A549 (cell line): ENCODE data around the gene CDYL2.

ENCODE experiments used
- BHLHE40 ChIP-seq: IDR thresholded peaks from 2 replicates; pipeline ENCODE4 v1.6.1; 2012; ENCODE audit warnings: low read depth, low read length, inconsistent platforms
- EP300 ChIP-seq, 2 experiments: fragments of >200 bp; sonication (Bioruptor Twin); formaldehyde crosslinking; IDR thresholded peaks; 2 replicates in 1 of 2; 3 replicates in 1 of 2; pipeline ENCODE4 v1.6.1; 2016 to 2017
- JUN ChIP-seq, 2 experiments: fragments of >200 bp; sonication (Bioruptor Twin); formaldehyde crosslinking; IDR thresholded peaks; 2 replicates in 1 of 2; 3 replicates in 1 of 2; pipeline ENCODE4 v1.6.1; 2016 to 2017
- POLR2A ChIP-seq: IDR thresholded peaks from 2 replicates; pipeline ENCODE4 v1.6.1; 2012; ENCODE audit warnings: mild to moderate bottlenecking, low read length
- POLR2AphosphoS2 ChIP-seq: conservative IDR thresholded peaks from 2 replicates; pipeline ENCODE4 v1.6.1; 2012; ENCODE audit warnings: low read length, improper control_type of control experiment, inconsistent platforms
- RAD21 ChIP-seq, 2 experiments: fragments of >200 bp in 1 of 2; sonication (Bioruptor Twin) in 1 of 2; formaldehyde crosslinking in 1 of 2; IDR thresholded peaks in 1 of 2; conservative IDR thresholded peaks in 1 of 2; 2 replicates in 1 of 2; 3 replicates in 1 of 2; pipeline ENCODE4 v1.6.1; 2012 to 2018; ENCODE audit warnings: inconsistent platforms in 1 of 2
- ZC3H11A ChIP-seq: fragments of 450-650 bp; IDR thresholded peaks from 2 replicates; pipeline ENCODE4 v1.6.1; 2014; ENCODE audit warnings: antibody characterized with exemption, mild to moderate bottlenecking
- TF ChIP-seq, protein P1 (sequence below): fragments of >200 bp; sonication (Bioruptor Twin); formaldehyde crosslinking; IDR thresholded peaks from 3 replicates; pipeline ENCODE4 v1.5.1; 2016
- TF ChIP-seq, protein P2 (sequence below): fragments of 450-650 bp; IDR thresholded peaks from 2 replicates; pipeline ENCODE4 v1.6.1; 2014; ENCODE audit warnings: antibody characterized with exemption

DNA sequence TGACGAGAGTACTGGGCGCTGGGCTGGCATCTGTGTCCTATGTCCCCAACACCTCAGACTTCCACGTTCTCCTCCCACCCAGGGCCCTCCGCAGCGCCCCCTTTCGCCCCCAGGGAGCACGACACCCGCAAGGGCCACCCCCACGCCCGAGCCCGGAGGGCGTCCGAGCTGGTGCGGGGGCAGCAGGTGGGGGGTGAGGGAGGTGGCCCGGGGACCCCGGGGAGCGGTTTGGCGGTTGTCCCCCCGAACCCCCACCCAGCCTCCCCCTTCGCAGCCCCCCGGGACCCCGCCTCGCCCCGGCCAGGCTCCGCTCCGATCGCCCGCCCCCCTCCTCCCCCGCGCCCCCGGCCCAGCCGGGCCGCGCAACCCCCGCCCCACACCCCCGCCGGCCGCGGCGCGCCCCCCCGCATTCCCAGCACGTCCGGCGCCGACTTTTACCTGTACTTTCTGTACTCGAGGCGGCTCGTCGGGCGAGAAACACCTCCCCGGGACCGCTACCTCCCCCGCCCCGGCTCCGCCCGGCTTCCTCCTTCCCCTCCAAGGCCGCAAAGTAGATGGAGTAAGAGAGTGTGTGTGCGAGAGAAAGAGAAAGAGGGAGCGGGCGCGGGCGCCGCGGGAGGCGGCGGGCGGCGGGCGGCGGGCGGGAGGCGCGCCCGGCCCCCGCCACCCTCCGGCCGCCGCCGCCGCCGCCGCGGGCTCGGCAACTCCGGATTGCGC, 901 bp downstream of the CDYL2 start:
- TF ChIP-seq, protein P1, sequence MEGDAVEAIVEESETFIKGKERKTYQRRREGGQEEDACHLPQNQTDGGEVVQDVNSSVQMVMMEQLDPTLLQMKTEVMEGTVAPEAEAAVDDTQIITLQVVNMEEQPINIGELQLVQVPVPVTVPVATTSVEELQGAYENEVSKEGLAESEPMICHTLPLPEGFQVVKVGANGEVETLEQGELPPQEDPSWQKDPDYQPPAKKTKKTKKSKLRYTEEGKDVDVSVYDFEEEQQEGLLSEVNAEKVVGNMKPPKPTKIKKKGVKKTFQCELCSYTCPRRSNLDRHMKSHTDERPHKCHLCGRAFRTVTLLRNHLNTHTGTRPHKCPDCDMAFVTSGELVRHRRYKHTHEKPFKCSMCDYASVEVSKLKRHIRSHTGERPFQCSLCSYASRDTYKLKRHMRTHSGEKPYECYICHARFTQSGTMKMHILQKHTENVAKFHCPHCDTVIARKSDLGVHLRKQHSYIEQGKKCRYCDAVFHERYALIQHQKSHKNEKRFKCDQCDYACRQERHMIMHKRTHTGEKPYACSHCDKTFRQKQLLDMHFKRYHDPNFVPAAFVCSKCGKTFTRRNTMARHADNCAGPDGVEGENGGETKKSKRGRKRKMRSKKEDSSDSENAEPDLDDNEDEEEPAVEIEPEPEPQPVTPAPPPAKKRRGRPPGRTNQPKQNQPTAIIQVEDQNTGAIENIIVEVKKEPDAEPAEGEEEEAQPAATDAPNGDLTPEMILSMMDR, result no peak
- TF ChIP-seq RAD21 (conservative IDR thresholded peaks at IDR 0.05 in 1 of 2, IDR thresholded peaks at IDR 0.05 in 1 of 2) (no peak), EP300 (IDR thresholded peaks at IDR 0.05) (no peak), ZC3H11A (no peak), BHLHE40 (no peak), JUN (IDR thresholded peaks at IDR 0.05) (no peak), POLR2A (no peak), POLR2AphosphoS2 (no peak)
- TF ChIP-seq, protein P2, sequence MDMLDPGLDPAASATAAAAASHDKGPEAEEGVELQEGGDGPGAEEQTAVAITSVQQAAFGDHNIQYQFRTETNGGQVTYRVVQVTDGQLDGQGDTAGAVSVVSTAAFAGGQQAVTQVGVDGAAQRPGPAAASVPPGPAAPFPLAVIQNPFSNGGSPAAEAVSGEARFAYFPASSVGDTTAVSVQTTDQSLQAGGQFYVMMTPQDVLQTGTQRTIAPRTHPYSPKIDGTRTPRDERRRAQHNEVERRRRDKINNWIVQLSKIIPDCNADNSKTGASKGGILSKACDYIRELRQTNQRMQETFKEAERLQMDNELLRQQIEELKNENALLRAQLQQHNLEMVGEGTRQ, result no peak
